ENCODE data around the gene EHF.

Gene EHF

GRCh38 chr11:34593085-34593484, 27.8 kb upstream of the EHF start:
- TF ChIP-seq, protein P1, sequence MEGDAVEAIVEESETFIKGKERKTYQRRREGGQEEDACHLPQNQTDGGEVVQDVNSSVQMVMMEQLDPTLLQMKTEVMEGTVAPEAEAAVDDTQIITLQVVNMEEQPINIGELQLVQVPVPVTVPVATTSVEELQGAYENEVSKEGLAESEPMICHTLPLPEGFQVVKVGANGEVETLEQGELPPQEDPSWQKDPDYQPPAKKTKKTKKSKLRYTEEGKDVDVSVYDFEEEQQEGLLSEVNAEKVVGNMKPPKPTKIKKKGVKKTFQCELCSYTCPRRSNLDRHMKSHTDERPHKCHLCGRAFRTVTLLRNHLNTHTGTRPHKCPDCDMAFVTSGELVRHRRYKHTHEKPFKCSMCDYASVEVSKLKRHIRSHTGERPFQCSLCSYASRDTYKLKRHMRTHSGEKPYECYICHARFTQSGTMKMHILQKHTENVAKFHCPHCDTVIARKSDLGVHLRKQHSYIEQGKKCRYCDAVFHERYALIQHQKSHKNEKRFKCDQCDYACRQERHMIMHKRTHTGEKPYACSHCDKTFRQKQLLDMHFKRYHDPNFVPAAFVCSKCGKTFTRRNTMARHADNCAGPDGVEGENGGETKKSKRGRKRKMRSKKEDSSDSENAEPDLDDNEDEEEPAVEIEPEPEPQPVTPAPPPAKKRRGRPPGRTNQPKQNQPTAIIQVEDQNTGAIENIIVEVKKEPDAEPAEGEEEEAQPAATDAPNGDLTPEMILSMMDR (IDR thresholded peaks at IDR 0.05; ENCODE audit: control extremely low read depth, extremely low read depth, low read depth, missing control alignments) = no peak
- CTCF ChIA-PET = no interaction called here
- no peak for DNase-seq (ENCODE audit: extremely low spot score)
- POLR2A ChIA-PET = no interaction called here

- CTCF ChIA-PET = interaction anchor here (1.0 to 4.2 kb wide), 2 partner anchors 8 to 332 kb away, joined by 3 to 36 read pairs; no protein-coding TSS in a partner anchor
These were observed 26.3 kb upstream of the EHF start for GRCh38 chr11:34594603-34595002.

GRCh38 chr11:34595391-34595790, 25.5 kb upstream of the EHF start:
- TF ChIP-seq, protein P1 (IDR thresholded peaks at IDR 0.05; ENCODE audit: control extremely low read depth, extremely low read depth, low read depth, missing control alignments) = no peak
- CTCF ChIA-PET = interaction anchor here (1.0 to 4.2 kb wide), 2 partner anchors 9 to 331 kb away, joined by 3 to 36 read pairs; no protein-coding TSS in a partner anchor
- POLR2A ChIA-PET = no interaction called here
- DNase-seq (ENCODE audit: extremely low spot score) = no peak

More at GRCh38 chr11:34594603-34595002, 26.3 kb upstream of the EHF start:
- DNase-seq (ENCODE audit: extremely low spot score) = no peak
- TF ChIP-seq, protein P1 (IDR thresholded peaks at IDR 0.05; ENCODE audit: control extremely low read depth, extremely low read depth, low read depth, missing control alignments) = no peak
- POLR2A ChIA-PET = no interaction called here

- ChIA-PET CTCF (interaction anchor here (4.2 kb wide), 1 partner anchor 10 kb away, joined by 36 read pairs; no protein-coding TSS in a partner anchor), POLR2A (no interaction called here)
- DNase-seq (ENCODE audit: extremely low spot score) = no peak
- TF ChIP-seq, protein P1 (IDR thresholded peaks at IDR 0.05; ENCODE audit: control extremely low read depth, extremely low read depth, low read depth, missing control alignments) = no peak
These were observed 24.8 kb upstream of the EHF start for GRCh38 chr11:34595960-34596644.

DNA sequence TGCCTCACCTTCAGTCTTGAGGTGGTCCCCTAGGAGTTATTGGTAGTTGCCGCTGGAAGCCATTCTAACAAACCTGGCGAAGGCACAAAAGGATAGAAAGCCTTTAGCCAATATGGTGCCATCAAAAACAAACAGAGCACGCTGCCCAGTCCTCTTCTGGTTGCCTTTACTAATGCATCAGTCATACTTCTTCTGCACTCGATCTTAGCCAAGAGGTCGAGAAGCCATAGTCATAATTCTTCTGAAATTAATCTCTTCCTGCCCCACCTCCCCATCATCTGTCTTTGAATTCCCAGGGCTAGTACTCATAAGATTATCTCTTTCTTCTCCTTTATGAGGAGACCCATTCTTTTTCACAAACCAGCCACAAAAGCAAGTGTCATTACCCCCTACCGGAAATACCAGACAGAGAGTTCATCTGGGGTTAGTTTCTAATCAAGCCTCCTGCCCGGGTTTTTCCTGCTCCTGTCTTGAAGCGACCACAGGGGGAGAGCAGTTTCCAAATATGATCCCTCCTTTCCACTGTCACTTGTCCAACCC, 21.4 kb upstream of the EHF start:
- TF ChIP-seq, protein P1 (IDR thresholded peaks at IDR 0.05; ENCODE audit: control extremely low read depth, extremely low read depth, low read depth, missing control alignments) = no peak
- POLR2A ChIA-PET = no interaction called here
- CTCF ChIA-PET = no interaction called here
- DNase-seq (ENCODE audit: extremely low spot score) = no peak

- no peak for DNase-seq (ENCODE audit: extremely low spot score)
- TF ChIP-seq, protein P1 (IDR thresholded peaks at IDR 0.05; ENCODE audit: control extremely low read depth, extremely low read depth, low read depth, missing control alignments) = no peak
- ChIA-PET POLR2A (no interaction called here), CTCF (interaction anchor here (1.4 to 2.0 kb wide), 2 partner anchors 14 to 792 kb away, joined by 3 to 11 read pairs; no protein-coding TSS in a partner anchor)
These were observed 20.4 kb upstream of the EHF start for GRCh38 chr11:34600339-34601084.
